MM.1S (cell line): ENCODE results near the gene CCDC117.

Source experiments
- EZH2 ChIP-seq: fragments of 300-600 bp; sonication (generic); optimal IDR thresholded peaks from 2 replicates; pipeline ENCODE3; 2017; ENCODE audit warnings: low read depth, mild to moderate bottlenecking, antibody characterized with exemption, low read length, mixed read lengths
- TF ChIP-seq, protein P1 (sequence below): fragments of 300-600 bp; sonication (generic); IDR thresholded peaks from 2 replicates; pipeline ENCODE4 v1.5.1; 2016; ENCODE audit warnings: antibody characterized with exemption, low read length, mixed read lengths

DNA sequence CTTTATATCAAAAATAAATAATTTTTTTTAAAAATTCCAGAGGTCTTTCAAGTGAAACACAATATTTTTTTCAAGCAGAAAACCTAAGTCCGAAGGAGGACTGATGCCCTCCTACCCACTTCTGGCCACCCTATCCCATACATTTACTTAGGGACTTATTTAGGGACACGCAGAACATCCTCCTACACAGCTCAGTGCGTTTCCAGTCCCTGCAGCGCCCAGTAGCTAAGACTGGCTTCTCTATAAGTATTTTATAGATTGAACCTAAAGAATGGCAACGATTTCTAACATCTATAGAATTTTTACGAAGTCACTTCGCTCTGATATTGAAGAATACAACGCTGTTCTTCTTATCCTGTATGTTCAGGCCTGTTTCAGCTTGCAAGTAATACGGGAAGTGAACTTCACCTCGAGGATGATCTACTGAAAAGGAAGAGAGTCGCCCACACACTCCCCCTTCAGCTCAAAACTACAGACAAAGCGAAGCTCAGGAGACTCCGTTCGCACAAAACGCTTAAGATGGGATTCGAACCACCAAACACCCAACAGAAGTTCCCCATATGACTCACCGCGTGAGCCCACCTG, 31.2 kb upstream of the CCDC117 start:
- TF ChIP-seq, protein P1, sequence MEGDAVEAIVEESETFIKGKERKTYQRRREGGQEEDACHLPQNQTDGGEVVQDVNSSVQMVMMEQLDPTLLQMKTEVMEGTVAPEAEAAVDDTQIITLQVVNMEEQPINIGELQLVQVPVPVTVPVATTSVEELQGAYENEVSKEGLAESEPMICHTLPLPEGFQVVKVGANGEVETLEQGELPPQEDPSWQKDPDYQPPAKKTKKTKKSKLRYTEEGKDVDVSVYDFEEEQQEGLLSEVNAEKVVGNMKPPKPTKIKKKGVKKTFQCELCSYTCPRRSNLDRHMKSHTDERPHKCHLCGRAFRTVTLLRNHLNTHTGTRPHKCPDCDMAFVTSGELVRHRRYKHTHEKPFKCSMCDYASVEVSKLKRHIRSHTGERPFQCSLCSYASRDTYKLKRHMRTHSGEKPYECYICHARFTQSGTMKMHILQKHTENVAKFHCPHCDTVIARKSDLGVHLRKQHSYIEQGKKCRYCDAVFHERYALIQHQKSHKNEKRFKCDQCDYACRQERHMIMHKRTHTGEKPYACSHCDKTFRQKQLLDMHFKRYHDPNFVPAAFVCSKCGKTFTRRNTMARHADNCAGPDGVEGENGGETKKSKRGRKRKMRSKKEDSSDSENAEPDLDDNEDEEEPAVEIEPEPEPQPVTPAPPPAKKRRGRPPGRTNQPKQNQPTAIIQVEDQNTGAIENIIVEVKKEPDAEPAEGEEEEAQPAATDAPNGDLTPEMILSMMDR: peak; percentile 14
- no peak for TF ChIP-seq EZH2
